A673 (cell line): ENCODE results near the gene COL11A1. TPM values are rescaled to one million over a fixed set of nuclear protein-coding genes. Genes with fewer than 3 reads are reported as not detected.

Experiments used
- BruUV-seq: library from RNA; stranded (reverse); fragments of 400-500 nt; replicated peaks from 2 replicates; lab custom pipeline; 2021; lab: Mats Ljungman, UMichigan
- CTCF ChIA-PET: fragments of 300-600 bp; sonication (Branson Sonifier 250); formaldehyde crosslinking; loops from one replicate; lab custom pipeline; 2022; ENCODE audit warnings: antibody characterized with exemption; lab: Charles Lee
- POLR2A ChIA-PET: fragments of 300-600 bp; sonication (Branson Sonifier 250); formaldehyde crosslinking; loops from one replicate; lab custom pipeline; 2022; ENCODE audit warnings: antibody characterized with exemption; ENCODE audit not compliant: low non-redundant PET; lab: Charles Lee
- DNase-seq: peaks from one replicate; pipeline ENCODE4 v3.0.0-alpha.2; 2015; ENCODE audit warnings: low spot score
- H3K27ac ChIP-seq: fragments of 200-600 bp; sonication (generic); 2 replicates; pipeline ENCODE4 v1.5.1; 2016; ENCODE audit warnings: mixed run types, low read depth, mild to moderate bottlenecking, mixed read lengths, antibody characterized with exemption, low read length; ENCODE audit not compliant: poor library complexity, severe bottlenecking
- H3K27me3 ChIP-seq: fragments of 200-600 bp; sonication (generic); replicated peaks from 2 replicates; pipeline ENCODE4 v1.6.1; 2017; ENCODE audit warnings: mixed run types, low read depth, mild to moderate bottlenecking, mixed read lengths, antibody characterized with exemption, low read length; ENCODE audit not compliant: insufficient read depth, poor library complexity
- H3K36me3 ChIP-seq: fragments of 200-600 bp; sonication (generic); 2 replicates; pipeline ENCODE4 v1.6.1; 2016; ENCODE audit warnings: mixed run types, mild to moderate bottlenecking, mixed read lengths, antibody characterized with exemption, low read length; ENCODE audit not compliant: insufficient read depth, poor library complexity, severe bottlenecking
- H3K4me1 ChIP-seq: fragments of 200-600 bp; sonication (generic); 2 replicates; pipeline ENCODE4 v1.6.1; 2017; ENCODE audit warnings: mixed run types, mild to moderate bottlenecking, mixed read lengths, antibody characterized with exemption, low read length; ENCODE audit not compliant: insufficient read depth, poor library complexity, severe bottlenecking
- H3K4me3 ChIP-seq: fragments of 200-600 bp; sonication (generic); 2 replicates; pipeline ENCODE4 v1.5.1; 2016; ENCODE audit warnings: low read depth, mixed run types, mild to moderate bottlenecking, mixed read lengths, low read length; ENCODE audit not compliant: poor library complexity, severe bottlenecking
- H3K9me3 ChIP-seq: fragments of 200-600 bp; sonication (generic); 2 replicates; pipeline ENCODE4 v1.6.1; 2016; ENCODE audit warnings: mixed run types, low read depth, mild to moderate bottlenecking, mixed read lengths, antibody characterized with exemption, low read length; ENCODE audit not compliant: poor library complexity, severe bottlenecking
- CTCF ChIP-seq: fragments of 300-800, 200-600 bp; sonication (generic); conservative IDR thresholded peaks from 2 replicates; pipeline ENCODE4 v1.5.1; 2017; ENCODE audit warnings: low read depth, mild to moderate bottlenecking, antibody characterized with exemption, low read length, moderate library complexity, mixed read lengths
- EZH2 ChIP-seq: fragments of 200-600 bp; sonication (generic); IDR thresholded peaks from 2 replicates; pipeline ENCODE4 v1.6.1; 2017; ENCODE audit warnings: borderline replicate concordance, low read depth, mild to moderate bottlenecking, mixed read lengths, antibody characterized with exemption, low read length; ENCODE audit not compliant: poor library complexity, severe bottlenecking
- intact Hi-C: fragments of 100-400 bp; cut with micrococcal nuclease; formaldehyde crosslinking; loops from one replicate; pipeline ENCODE4 v1.10.0; 2022; ENCODE audit not compliant: unreplicated experiment
- total RNA-seq: library from RNA; stranded (reverse); gene quantifications from 2 replicates; pipeline ENCODE4 v1.2.3, GENCODE V29; 2021

Gene COL11A1
- total RNA-seq, 1 experiment from 2014 or later: 0.37 TPM

DNA sequence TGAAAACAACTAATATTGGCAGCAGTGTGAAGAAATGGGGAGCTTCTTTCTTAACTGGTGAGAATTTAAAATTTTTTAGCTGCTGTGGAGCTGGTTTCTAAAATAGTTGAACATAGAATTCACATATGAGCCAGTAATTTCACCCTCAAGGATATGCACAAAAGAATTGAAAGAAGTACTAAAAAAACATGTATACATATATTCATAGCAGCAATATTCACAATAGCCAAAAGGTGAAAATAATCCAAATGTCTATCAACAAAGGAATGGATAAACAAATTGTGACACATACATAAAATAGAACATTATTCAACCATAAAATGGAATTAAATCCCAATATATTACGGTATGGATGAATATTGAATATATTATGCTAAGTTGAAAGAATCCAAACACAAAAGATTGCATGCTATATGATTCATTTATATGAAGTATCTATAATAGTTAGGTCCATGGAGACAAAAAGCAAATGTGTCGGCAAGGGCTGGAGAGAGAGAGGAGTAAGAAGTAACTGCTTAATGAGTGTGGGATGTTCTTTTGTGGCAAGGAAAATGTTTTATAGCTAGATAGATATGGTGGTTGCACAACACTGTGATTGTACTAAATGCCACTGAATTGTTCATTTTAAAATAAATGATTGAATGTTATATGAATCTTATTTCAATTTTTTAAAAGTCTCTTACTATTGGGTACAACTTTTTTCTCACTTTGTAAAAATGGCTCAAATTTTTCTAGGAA is 14.8 kb upstream of the COL11A1 start:
- no TSS peak for BruUV-seq
- no peak overlapping the region for H3K27ac ChIP-seq
- DNase-seq: no peak
- intact Hi-C loops: no loop called here
- no peak overlapping the region for H3K4me3 ChIP-seq
- CTCF ChIA-PET: no interaction called here
- no peaks in the 10 kb centered on the region for H3K36me3 ChIP-seq
- POLR2A ChIA-PET: no interaction called here
- H3K27me3 ChIP-seq: no peaks in the 10 kb centered on the region
- TF ChIP-seq CTCF (no peak), EZH2 (no peak)
- H3K9me3 ChIP-seq: no peaks in the 10 kb centered on the region
- no peaks in the 10 kb centered on the region for H3K4me1 ChIP-seq

DNA sequence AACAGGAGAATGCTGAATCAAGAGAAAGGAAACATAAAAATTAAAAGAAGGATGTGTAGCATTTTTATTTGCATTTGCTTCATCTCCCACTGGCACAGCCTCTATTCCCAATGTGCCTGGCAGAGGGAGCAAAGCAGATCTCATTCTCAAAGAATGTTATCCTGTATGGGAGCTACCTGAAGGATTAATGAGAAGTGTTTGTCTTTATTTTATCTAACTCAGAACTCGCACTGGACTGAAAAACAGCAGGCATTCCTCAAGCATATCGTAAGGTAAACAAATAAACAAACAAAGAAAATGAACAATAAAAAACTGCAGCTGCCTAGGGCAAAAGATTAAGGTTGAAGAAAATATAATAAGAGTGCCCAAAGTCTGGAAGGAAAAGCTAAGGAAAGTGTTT is 12.7 kb upstream of the COL11A1 start:
- ChIA-PET POLR2A (no interaction called here), CTCF (no interaction called here)
- Histone ChIP-seq H3K27ac (no peak overlapping the region), H3K4me1 (no peaks in the 10 kb centered on the region), H3K9me3 (no peaks in the 10 kb centered on the region), H3K4me3 (no peak overlapping the region), H3K36me3 (no peaks in the 10 kb centered on the region), H3K27me3 (no peaks in the 10 kb centered on the region)
- BruUV-seq: no TSS peak
- intact Hi-C loops: no loop called here
- no peak for TF ChIP-seq EZH2
- no peak for TF ChIP-seq CTCF
- DNase-seq: no peak

- H3K27ac ChIP-seq: no peak overlapping the region
- no TSS peak for BruUV-seq
Observed at GRCh38 chr1:103112546-103112945, 4.2 kb upstream of the COL11A1 start.

GRCh38 chr1:103111926-103112325 is 3.6 kb upstream of the COL11A1 start:
- no peak overlapping the region for H3K4me3 ChIP-seq
- no peaks in the 10 kb centered on the region for H3K9me3 ChIP-seq
- H3K27me3 ChIP-seq: no peaks in the 10 kb centered on the region
- H3K27ac ChIP-seq: no peak overlapping the region
- DNase-seq: peak; percentile 30
- no peaks in the 10 kb centered on the region for H3K36me3 ChIP-seq
- CTCF ChIA-PET: no interaction called here
- POLR2A ChIA-PET: no interaction called here
- intact Hi-C loops: no loop called here
- BruUV-seq: no TSS peak
- no peak for TF ChIP-seq CTCF
- TF ChIP-seq EZH2: no peak
- no peaks in the 10 kb centered on the region for H3K4me1 ChIP-seq

More at GRCh38 chr1:103112546-103112945, 4.2 kb upstream of the COL11A1 start:
- no peak for TF ChIP-seq EZH2
- Histone ChIP-seq H3K36me3 (no peaks in the 10 kb centered on the region), H3K4me3 (no peak overlapping the region), H3K4me1 (no peaks in the 10 kb centered on the region), H3K27me3 (no peaks in the 10 kb centered on the region), H3K9me3 (no peaks in the 10 kb centered on the region)
- intact Hi-C loops: no loop called here
- no peak for DNase-seq
- POLR2A ChIA-PET: no interaction called here
- CTCF ChIA-PET: no interaction called here
